Measurements from ENCODE around the gene TSPAN11. TPM values are rescaled to one million over a fixed set of nuclear protein-coding genes. Genes with fewer than 3 reads are reported as not detected.

TSPAN11 gene
- polyA plus RNA-seq, 1 experiment = 0.37 TPM

- ChIA-PET POLR2A (no interaction called here), CTCF (interaction anchor here (0.7 to 10.2 kb wide), 2 partner anchors 139 to 671 kb away, joined by 3 to 185 read pairs; partner anchors contain the start of gene ETFBKMT)
- no peak overlapping the region for H3K4me3 ChIP-seq (ENCODE audit: low read depth, low read length)
- no peaks in the 10 kb centered on the region for H3K9me3 ChIP-seq (ENCODE audit: control insufficient read depth, insufficient read depth, low read length)
- no peak for DNase-seq (ENCODE audit: low read depth, low spot score)
- H3K27me3 ChIP-seq (ENCODE audit: control insufficient read depth, insufficient read depth, low read length) = peaks cover 3% of the 10 kb centered on the region
- no peak overlapping the region for H3K27ac ChIP-seq (ENCODE audit: low read depth, low read length)
- TF ChIP-seq CTCF (IDR thresholded peaks at IDR 0.05; ENCODE audit: low read depth, low read length) = no peak
These were observed 62.2 kb downstream of the TSPAN11 start for GRCh38 chr12:30988646-30989286.

DNA sequence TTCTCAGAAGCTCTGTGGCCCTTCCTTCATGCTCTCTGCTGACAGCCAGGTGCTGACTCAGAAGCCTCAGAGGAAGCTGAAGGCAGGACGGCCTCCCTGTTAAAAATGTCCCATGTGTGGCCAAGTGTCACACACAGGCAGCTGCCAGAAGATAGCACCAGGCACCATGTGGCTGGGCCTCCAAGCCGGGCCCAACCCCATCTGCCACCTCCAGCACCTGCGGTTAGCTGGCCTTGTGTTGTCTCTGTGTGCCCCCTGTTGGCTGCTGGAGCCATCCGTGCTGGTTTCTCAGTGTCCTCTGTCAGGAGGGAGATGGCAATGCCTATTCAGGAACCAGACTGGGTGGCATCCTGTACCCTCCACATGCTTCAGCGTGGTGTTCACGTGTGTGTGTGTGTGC is 63.2 kb downstream of the TSPAN11 start:
- CTCF ChIA-PET = interaction anchor here (10.2 kb wide), 1 partner anchor 140 kb away, joined by 185 read pairs; no protein-coding TSS in a partner anchor
- H3K9me3 ChIP-seq (ENCODE audit: control insufficient read depth, insufficient read depth, low read length) = no peaks in the 10 kb centered on the region
- H3K4me3 ChIP-seq (ENCODE audit: low read depth, low read length) = no peak overlapping the region
- H3K27ac ChIP-seq (ENCODE audit: low read depth, low read length) = no peak overlapping the region
- POLR2A ChIA-PET = no interaction called here
- peak; percentile 24; the same call in 1 of the 2 replicates for TF ChIP-seq CTCF (IDR thresholded peaks at IDR 0.05; ENCODE audit: low read depth, low read length)
- H3K27me3 ChIP-seq (ENCODE audit: control insufficient read depth, insufficient read depth, low read length) = peaks cover 5% of the 10 kb centered on the region
- no peak for DNase-seq (ENCODE audit: low read depth, low spot score)

DNA sequence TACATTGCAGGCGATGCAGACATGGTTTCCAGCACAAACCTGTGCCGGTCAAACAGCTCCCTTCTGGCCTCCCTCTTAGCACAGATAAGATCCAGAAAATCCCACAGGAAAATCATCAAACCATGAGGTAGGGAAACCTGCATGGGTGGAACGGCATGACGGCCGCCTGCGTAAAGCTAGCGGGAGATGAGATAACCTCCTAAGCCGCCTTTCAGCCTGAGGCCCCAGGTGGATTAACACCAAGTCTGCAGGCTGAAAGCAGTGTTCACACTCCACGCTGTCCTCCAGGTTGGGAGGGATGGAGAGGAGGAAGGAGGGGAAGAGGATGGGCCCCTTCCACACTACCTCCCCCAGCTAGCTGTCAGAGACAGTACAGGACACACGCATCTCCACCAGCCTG is 63.8 kb downstream of the TSPAN11 start:
- DNase-seq (ENCODE audit: low read depth, low spot score) = no peak
- Histone ChIP-seq H3K27me3 (ENCODE audit: control insufficient read depth, insufficient read depth, low read length) (peaks cover 5% of the 10 kb centered on the region), H3K9me3 (ENCODE audit: control insufficient read depth, insufficient read depth, low read length) (no peaks in the 10 kb centered on the region; the same call in 1 of the 2 replicates), H3K27ac (ENCODE audit: low read depth, low read length) (no peak overlapping the region), H3K4me3 (ENCODE audit: low read depth, low read length) (no peak overlapping the region)
- ChIA-PET POLR2A (no interaction called here), CTCF (interaction anchor here (0.9 to 10.2 kb wide), 2 partner anchors 111 to 141 kb away, joined by 4 to 185 read pairs; no protein-coding TSS in a partner anchor)
- TF ChIP-seq CTCF (IDR thresholded peaks at IDR 0.05; ENCODE audit: low read depth, low read length) = no peak

DNA sequence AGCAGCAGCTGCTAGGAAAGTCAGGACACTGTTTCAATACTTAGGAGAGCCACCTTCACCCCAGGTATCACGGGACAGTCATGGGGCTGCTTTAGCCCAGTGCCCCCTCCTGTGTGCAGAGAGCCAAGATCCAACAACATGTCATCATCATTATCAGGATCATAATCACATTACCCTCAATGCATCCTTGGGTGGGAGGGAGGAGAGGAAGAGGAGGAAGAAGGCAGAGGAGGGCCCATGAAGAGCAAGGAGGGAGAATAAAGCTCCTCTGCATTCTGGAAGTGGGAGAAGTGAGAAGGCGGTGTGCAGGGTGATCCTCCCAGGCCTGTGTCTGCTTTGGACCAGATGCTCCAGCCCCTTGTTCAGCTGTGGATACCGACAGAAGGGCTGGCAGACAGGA is 64.2 kb downstream of the TSPAN11 start:
- Histone ChIP-seq H3K27me3 (ENCODE audit: control insufficient read depth, insufficient read depth, low read length) (peaks cover 5% of the 10 kb centered on the region), H3K9me3 (ENCODE audit: control insufficient read depth, insufficient read depth, low read length) (no peaks in the 10 kb centered on the region; the same call in 1 of the 2 replicates), H3K4me3 (ENCODE audit: low read depth, low read length) (no peak overlapping the region), H3K27ac (ENCODE audit: low read depth, low read length) (no peak overlapping the region)
- no peak for DNase-seq (ENCODE audit: low read depth, low spot score)
- CTCF ChIA-PET = interaction anchor here (0.9 to 10.2 kb wide), 2 partner anchors 111 to 141 kb away, joined by 4 to 185 read pairs; no protein-coding TSS in a partner anchor
- no peak for TF ChIP-seq CTCF (IDR thresholded peaks at IDR 0.05; ENCODE audit: low read depth, low read length)
- POLR2A ChIA-PET = no interaction called here

GRCh38 chr12:30991466-30991865 is 64.9 kb downstream of the TSPAN11 start:
- H3K9me3 ChIP-seq (ENCODE audit: control insufficient read depth, insufficient read depth, low read length) = no peaks in the 10 kb centered on the region; the same call in 1 of the 2 replicates
- TF ChIP-seq CTCF (IDR thresholded peaks at IDR 0.05; ENCODE audit: low read depth, low read length) = no peak
- no peak for DNase-seq (ENCODE audit: low read depth, low spot score)
- ChIA-PET CTCF (interaction anchor here (0.9 to 10.2 kb wide), 2 partner anchors 112 to 142 kb away, joined by 4 to 185 read pairs; no protein-coding TSS in a partner anchor), POLR2A (no interaction called here)
- H3K27me3 ChIP-seq (ENCODE audit: control insufficient read depth, insufficient read depth, low read length) = peaks cover 5% of the 10 kb centered on the region
- H3K27ac ChIP-seq (ENCODE audit: low read depth, low read length) = no peak overlapping the region
- no peak overlapping the region for H3K4me3 ChIP-seq (ENCODE audit: low read depth, low read length)
